ENCODE results near the gene RIPOR2.
"Not testable (repeated sequence)": the region's sequence is repeated elsewhere in the genome, so short reads cannot be mapped to it uniquely, and the experiment has no call there.

The RIPOR2 gene

DNA sequence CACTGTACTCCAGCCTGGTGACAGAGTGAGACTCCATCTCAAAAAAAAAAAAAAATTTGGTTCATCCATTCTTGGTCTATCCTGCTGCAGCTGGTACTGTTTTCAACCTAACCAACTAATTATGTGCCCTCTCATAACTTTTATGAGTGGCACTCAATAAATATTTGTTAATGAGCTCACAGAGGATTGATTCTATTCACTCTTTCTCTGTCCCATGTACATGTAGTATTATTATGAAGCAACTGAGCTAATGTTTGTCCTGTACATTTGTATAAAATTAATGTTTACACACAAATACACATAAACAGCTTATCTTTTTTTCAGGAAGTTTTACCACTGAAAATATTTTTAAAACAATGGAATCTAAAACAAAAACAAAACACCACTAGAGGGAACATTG is 10.1 kb downstream of the RIPOR2 start:
- peaks cover 7% of the 10 kb centered on the region for H3K9me3 Mint-ChIP-seq
- H3K4me3 Mint-ChIP-seq: peak overlapping the region; percentile 48
- peak overlapping the region; percentile 88 for H3K27ac Mint-ChIP-seq
- peaks cover 4% of the 10 kb centered on the region for H3K27me3 Mint-ChIP-seq
- peaks cover 95% of the 10 kb centered on the region for H3K4me1 Mint-ChIP-seq (ENCODE audit: low read depth)
- peaks cover 11% of the 10 kb centered on the region for H3K36me3 Mint-ChIP-seq (ENCODE audit: low read depth)

- H3K4me1 Mint-ChIP-seq (ENCODE audit: low read depth): peaks cover 95% of the 10 kb centered on the region
- H3K27ac Mint-ChIP-seq: peak overlapping the region; percentile 97
- H3K36me3 Mint-ChIP-seq (ENCODE audit: low read depth): peaks cover 11% of the 10 kb centered on the region
- H3K27me3 Mint-ChIP-seq: peaks cover 4% of the 10 kb centered on the region
- peaks cover 7% of the 10 kb centered on the region for H3K9me3 Mint-ChIP-seq
- peak overlapping the region; percentile 73 for H3K4me3 Mint-ChIP-seq
Measured at GRCh38 chr6:24924580-24925356, 11.0 kb downstream of the RIPOR2 start.

DNA sequence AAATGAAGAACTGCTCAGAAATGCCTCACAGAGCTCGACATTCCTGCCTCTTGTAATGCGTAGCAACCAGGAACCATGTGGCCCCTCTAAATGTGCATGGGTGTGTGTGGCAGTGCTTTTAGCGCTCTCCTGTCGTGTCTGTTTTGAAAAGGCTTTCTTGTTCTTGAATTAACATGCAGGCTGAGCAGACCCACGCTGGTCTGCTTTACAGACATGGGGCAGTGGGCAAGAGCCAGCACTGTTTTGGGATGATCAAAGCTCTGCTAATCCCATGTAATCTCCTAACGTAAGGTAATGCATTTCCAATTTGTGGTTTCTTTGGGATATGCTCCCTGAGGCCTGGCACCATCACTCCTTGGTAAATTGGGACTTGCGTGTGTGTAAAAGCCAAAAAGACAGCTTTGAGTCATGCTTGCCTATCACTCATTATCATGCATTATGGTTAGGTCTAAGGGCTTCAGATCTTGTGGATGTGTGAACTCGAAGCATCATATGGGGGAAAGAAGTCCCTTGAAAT is 11.8 kb downstream of the RIPOR2 start:
- H3K27ac Mint-ChIP-seq: peak overlapping the region; percentile 97
- H3K4me1 Mint-ChIP-seq (ENCODE audit: low read depth): peaks cover 95% of the 10 kb centered on the region
- H3K9me3 Mint-ChIP-seq: peaks cover 7% of the 10 kb centered on the region
- H3K4me3 Mint-ChIP-seq: peak overlapping the region; percentile 73
- H3K27me3 Mint-ChIP-seq: peaks cover 4% of the 10 kb centered on the region
- H3K36me3 Mint-ChIP-seq (ENCODE audit: low read depth): peaks cover 7% of the 10 kb centered on the region

GRCh38 chr6:24922814-24923213 is 12.9 kb downstream of the RIPOR2 start:
- H3K9me3 Mint-ChIP-seq: peaks cover 7% of the 10 kb centered on the region
- peak overlapping the region; percentile 64 for H3K4me3 Mint-ChIP-seq
- H3K27ac Mint-ChIP-seq: peak overlapping the region; percentile 97
- H3K4me1 Mint-ChIP-seq (ENCODE audit: low read depth): peaks cover 98% of the 10 kb centered on the region
- peaks cover 4% of the 10 kb centered on the region for H3K27me3 Mint-ChIP-seq
- H3K36me3 Mint-ChIP-seq (ENCODE audit: low read depth): peaks cover 7% of the 10 kb centered on the region

DNA sequence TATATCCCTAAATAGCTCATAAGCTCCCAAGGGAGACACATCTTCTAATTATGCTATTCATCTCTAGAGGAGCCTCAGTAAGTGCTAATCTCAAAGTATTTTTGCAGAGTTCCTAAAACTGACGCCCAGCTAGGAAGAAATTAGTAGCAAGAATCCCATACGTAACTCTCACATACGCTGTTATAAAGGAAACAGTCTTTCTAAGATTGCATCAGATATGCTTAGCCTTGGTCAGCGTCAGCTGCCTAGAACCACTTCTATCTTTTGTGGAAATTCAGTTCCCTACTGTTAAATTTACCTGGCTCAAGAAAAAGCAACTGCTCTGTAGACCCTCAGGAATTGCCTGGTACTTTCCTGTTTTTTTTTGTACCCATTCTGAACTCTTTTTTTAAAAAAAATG is 13.6 kb downstream of the RIPOR2 start:
- H3K27ac Mint-ChIP-seq: peak overlapping the region; percentile 97
- H3K36me3 Mint-ChIP-seq (ENCODE audit: low read depth): peaks cover 2% of the 10 kb centered on the region
- H3K4me3 Mint-ChIP-seq: peak overlapping the region; percentile 64
- peaks cover under 1% of the 10 kb centered on the region for H3K27me3 Mint-ChIP-seq
- peaks cover 99% of the 10 kb centered on the region for H3K4me1 Mint-ChIP-seq (ENCODE audit: low read depth)
- peaks cover 2% of the 10 kb centered on the region for H3K9me3 Mint-ChIP-seq

GRCh38 chr6:24920136-24920535 is 15.6 kb downstream of the RIPOR2 start:
- Mint-ChIP-seq H3K4me1 (ENCODE audit: low read depth) (peaks cover 98% of the 10 kb centered on the region), H3K27ac (peak overlapping the region; percentile 97), H3K9me3 (no peaks in the 10 kb centered on the region), H3K27me3 (no peaks in the 10 kb centered on the region), H3K36me3 (ENCODE audit: low read depth) (no peaks in the 10 kb centered on the region), H3K4me3 (peak overlapping the region; percentile 81)

- Mint-ChIP-seq H3K27ac (peak overlapping the region; percentile 97), H3K36me3 (ENCODE audit: low read depth) (no peaks in the 10 kb centered on the region), H3K4me1 (ENCODE audit: low read depth) (peaks cover 98% of the 10 kb centered on the region), H3K9me3 (no peaks in the 10 kb centered on the region), H3K27me3 (no peaks in the 10 kb centered on the region), H3K4me3 (peak overlapping the region; percentile 81)
Measured at GRCh38 chr6:24919056-24919892, 16.5 kb downstream of the RIPOR2 start.

DNA sequence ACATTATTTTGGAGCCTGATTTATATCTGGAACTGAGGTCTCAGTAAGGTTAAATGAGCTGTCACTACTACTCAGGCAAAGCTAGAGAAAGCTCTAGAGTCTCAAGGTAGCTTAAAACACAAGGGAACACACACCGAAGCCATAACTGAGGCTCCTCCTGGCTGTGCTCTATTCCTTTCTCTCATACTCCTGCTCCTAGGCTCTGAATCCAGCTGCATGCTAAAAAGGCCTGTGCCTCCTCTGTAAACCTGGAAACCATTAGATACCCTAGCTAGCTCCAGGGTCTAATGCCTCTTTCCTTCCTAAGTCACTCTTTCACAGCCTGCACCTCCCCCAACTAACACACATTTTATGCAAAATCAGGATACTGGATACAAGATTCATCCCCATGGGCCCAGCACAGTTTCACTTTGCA is 17.1 kb downstream of the RIPOR2 start:
- no peaks in the 10 kb centered on the region for H3K9me3 Mint-ChIP-seq
- no peaks in the 10 kb centered on the region for H3K36me3 Mint-ChIP-seq (ENCODE audit: low read depth)
- H3K27me3 Mint-ChIP-seq: no peaks in the 10 kb centered on the region
- H3K4me1 Mint-ChIP-seq (ENCODE audit: low read depth): peaks cover 98% of the 10 kb centered on the region
- H3K27ac Mint-ChIP-seq: peak overlapping the region; percentile 97
- H3K4me3 Mint-ChIP-seq: peak overlapping the region; percentile 81

DNA sequence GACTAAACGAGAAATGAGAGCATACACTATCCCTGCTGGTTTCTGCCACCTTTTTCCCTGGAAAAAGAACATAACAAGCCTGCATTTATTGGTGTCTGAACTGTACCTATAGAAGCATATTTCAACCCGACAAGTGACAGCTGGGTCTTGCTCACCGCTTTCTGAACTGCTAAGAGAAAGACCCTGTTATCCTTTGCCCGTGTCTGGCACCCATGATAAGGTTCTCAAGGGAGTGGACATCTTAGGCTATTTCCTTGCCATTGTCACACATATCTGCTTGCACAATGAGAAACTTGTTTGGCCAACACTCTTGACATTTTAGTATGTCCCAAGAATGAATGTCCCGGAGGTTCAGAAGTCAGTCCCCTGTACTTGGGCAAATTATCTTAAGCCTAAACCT is 19.3 kb downstream of the RIPOR2 start:
- Mint-ChIP-seq H3K27me3 (no peaks in the 10 kb centered on the region), H3K4me3 (no peak overlapping the region), H3K27ac (peak overlapping the region; percentile 75), H3K36me3 (ENCODE audit: low read depth) (no peaks in the 10 kb centered on the region), H3K9me3 (no peaks in the 10 kb centered on the region), H3K4me1 (ENCODE audit: low read depth) (peaks cover 99% of the 10 kb centered on the region)

- Mint-ChIP-seq H3K27me3 (no peaks in the 10 kb centered on the region), H3K4me1 (ENCODE audit: low read depth) (peaks cover 95% of the 10 kb centered on the region), H3K9me3 (no peaks in the 10 kb centered on the region), H3K36me3 (ENCODE audit: low read depth) (no peaks in the 10 kb centered on the region), H3K27ac (peak overlapping the region; percentile 75), H3K4me3 (peak overlapping the region; percentile 66)
Measured at GRCh38 chr6:24915641-24916040, 20.1 kb downstream of the RIPOR2 start.

- H3K4me3 Mint-ChIP-seq: peak overlapping the region; percentile 66
- H3K36me3 Mint-ChIP-seq (ENCODE audit: low read depth); H3K9me3 Mint-ChIP-seq; H3K27me3 Mint-ChIP-seq: not testable (repeated sequence)
- peak overlapping the region; percentile 75 for H3K27ac Mint-ChIP-seq
- H3K4me1 Mint-ChIP-seq (ENCODE audit: low read depth): peaks cover 91% of the 10 kb centered on the region
Measured at GRCh38 chr6:24914082-24914481, 21.7 kb downstream of the RIPOR2 start.

- H3K27ac Mint-ChIP-seq: peak overlapping the region; percentile 91
- H3K27me3 Mint-ChIP-seq: no peaks in the 10 kb centered on the region
- H3K4me1 Mint-ChIP-seq (ENCODE audit: low read depth): peaks cover 91% of the 10 kb centered on the region
- no peaks in the 10 kb centered on the region for H3K36me3 Mint-ChIP-seq (ENCODE audit: low read depth)
- no peaks in the 10 kb centered on the region for H3K9me3 Mint-ChIP-seq
- peak overlapping the region; percentile 91 for H3K4me3 Mint-ChIP-seq
Measured at GRCh38 chr6:24911796-24912382, 23.9 kb downstream of the RIPOR2 start.

- peaks cover 92% of the 10 kb centered on the region for H3K4me1 Mint-ChIP-seq (ENCODE audit: low read depth)
- H3K36me3 Mint-ChIP-seq (ENCODE audit: low read depth): no peaks in the 10 kb centered on the region
- H3K4me3 Mint-ChIP-seq: peak overlapping the region; percentile 91
- no peaks in the 10 kb centered on the region for H3K9me3 Mint-ChIP-seq
- no peaks in the 10 kb centered on the region for H3K27me3 Mint-ChIP-seq
- H3K27ac Mint-ChIP-seq: peak overlapping the region; percentile 97
Measured at GRCh38 chr6:24910961-24911725, 24.6 kb downstream of the RIPOR2 start.

DNA sequence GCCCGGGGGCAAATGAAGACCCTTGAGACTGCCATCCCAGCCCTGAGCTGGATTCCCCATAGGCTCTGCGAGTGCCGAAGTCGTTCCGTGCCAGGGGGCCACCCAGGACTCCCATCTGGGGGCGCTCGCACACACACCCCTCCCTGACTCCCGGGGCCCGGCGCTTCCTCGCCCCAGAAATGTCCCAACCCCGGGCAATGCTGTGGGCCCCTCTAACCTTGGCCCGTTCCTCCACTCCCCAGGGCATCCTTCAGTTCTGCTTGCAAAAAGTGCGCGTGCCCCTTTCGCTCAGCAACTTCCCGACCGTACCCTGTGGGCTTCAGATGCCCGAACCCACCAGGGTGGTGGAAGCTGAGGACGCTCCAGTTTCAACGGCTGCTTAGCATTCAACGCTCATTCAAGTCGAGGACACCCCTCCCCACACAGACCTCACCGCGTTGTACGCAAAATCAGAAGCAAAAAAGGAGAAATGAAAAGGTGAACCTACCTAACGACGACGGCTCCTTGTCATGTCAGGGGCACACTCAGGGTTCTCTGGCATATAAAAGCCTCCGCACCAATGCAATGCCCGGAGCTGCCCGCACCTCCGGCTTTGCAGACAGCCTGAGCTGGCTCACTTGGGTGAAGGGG is 25.3 kb downstream of the RIPOR2 start:
- H3K27me3 Mint-ChIP-seq: no peaks in the 10 kb centered on the region
- no peaks in the 10 kb centered on the region for H3K36me3 Mint-ChIP-seq (ENCODE audit: low read depth)
- H3K9me3 Mint-ChIP-seq: no peaks in the 10 kb centered on the region
- peak overlapping the region; percentile 91 for H3K4me3 Mint-ChIP-seq
- peak overlapping the region; percentile 97 for H3K27ac Mint-ChIP-seq
- H3K4me1 Mint-ChIP-seq (ENCODE audit: low read depth): peaks cover 92% of the 10 kb centered on the region
